HG03196 (cell line): ENCODE data around the gene AGAP1.

Experiments used
- ATAC-seq: cut with Tn5 transposase; IDR thresholded peaks from one replicate; pipeline ENCODE4 v1.9.1; 2021; ENCODE audit not compliant: unreplicated experiment

Gene AGAP1

DNA sequence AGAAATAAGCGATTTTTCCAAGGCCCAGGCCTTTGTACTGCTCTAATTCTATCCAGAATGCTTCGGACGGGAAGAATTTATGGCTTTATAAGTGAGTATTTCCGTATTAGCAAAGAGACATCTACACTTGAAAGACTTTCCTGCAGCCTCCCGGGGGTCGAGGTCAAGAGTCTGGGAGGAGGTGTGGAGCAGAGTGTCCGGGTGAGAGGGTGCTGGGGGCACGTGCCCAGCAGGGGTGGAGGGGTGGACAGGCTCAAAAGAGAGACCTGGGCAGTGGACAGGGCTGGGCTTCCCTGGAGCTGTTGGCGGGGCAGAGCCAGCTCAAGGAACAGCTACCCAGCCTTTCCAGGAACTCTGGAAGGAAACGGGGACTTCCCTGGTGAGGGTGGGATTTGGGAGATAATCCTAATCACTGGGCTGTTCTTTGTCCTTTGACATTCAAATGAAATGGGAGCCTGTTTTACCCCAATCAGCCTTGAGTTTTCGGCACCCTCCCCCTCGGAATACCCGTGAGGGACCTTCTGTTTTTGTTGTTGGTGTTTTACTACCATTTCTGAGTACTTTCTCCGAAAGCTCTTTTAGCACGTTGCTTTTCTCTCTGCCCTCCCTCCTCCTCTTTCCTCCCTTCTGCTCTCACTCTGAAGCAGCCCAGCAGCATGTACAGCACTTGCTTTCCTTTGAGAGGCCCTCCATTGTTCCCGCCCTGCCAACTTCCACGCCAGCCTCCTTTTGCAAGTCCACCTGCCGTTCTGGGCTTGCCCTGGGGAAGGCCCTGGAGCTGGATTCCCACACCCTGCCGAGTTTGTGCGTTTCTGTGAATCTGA, 164.7 kb downstream of the AGAP1 start:
- no peak for ATAC-seq

DNA sequence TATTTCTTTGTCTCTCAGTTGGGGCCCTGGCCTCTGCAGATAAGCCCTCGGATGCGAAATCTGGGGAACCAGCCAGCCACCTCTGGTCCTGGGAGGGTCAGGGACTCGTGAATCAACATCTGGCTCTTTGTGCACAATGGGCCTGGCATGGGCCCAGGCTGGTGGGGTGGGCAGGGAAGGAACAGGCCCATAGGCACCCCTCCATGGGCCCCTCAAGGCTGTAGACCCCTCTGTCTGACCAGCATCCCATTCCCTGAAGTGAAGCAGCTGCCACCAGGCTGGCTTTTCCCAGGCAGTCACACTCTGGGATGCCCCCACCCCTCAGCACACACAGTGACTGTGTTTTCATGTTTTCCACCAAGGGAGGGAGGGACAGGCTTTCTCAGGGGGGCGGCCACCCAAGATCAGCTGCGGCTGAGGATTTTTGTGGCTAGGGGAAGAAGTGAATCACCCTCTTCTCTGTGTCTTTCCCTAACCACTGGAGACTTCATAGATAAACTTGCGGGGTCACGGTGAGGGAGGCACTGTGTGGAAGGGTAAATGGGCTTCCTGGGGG, 166.0 kb downstream of the AGAP1 start:
- ATAC-seq, result no peak

DNA sequence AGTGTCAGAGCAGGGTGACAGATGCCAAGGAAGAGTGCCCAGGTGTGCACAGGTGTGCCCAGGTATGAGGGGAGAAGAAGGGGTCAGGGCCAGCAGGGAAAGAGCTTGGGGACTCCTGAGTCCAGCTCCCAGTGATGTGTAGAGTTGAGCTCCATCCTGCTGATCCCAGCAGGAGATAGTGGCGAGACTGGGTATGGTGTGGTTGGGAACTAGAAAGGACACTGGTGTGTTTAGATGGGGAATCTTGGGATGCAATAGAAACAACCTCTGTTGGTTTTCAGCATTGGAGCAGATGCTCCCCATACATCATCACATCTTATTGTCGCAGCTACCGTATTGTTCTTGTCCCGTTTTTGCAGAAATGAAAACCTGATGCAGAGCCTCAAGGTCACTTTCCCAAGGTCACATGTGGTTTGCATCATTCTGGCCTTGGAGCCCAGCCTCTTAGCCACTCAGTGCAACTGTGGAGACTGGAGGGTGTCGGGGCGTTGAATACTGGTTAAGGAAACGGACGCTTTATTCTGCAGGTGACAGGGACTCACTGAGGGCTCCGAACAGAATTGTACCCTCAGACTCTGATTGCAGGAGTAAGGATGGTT, 166.7 kb downstream of the AGAP1 start:
- no peak for ATAC-seq

DNA sequence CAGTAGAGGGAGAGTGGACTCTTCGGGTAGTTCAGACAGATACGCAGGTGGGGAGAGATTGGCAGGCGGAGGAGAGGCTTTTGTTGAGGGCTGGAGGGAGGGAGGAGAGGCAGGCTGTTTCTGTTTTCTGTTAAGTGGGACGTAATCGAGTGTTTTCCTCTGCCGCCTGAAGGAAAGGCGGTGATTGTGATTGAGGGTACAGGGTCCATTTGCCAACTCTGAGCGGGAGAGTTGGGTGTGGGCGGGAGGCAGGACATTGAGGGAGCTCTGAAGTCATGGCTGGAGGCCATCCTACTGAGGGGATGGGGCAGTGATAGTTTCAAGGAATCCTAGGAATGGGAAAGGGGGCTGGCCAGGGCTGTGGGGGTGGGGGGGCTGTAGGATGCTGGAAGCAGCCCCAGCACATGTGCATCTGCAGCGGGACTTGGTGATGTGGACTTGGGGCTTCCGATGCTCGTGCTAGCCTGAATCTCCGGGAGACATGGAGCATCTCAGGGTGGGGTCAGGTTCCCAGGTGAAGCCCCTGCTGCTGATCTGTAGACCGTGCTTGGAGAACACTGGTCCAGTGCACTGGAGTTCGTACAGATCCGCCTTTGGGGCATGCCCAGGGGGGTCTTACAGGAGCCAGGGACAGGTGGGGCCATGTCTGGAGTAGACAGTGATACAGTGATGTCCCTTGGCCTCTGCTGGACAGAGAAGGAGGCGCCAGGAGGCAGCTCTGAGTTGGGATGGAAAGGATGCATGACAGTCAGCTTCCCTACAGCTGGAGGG, 167.5 kb downstream of the AGAP1 start:
- no peak for ATAC-seq

DNA sequence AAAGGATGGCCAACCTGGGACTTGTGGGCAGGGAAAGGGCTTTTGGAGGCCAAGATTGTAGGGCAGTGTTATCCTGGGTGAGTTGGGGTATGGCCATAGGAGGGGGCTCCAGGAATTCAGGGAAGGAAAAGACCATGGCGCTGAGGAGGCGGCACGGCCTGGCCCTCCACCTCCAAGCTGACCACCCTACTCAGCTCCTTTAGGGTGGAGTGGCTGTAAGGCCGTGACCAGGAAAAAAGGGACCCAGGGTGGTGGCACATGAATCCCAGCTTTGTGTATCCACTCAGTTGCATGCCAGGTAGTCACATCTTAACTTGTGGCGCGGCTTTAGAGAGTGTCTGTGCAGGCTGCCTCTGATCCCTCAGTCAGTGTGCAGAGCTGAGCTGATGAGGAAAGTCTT, 168.1 kb downstream of the AGAP1 start:
- ATAC-seq, result no peak

DNA sequence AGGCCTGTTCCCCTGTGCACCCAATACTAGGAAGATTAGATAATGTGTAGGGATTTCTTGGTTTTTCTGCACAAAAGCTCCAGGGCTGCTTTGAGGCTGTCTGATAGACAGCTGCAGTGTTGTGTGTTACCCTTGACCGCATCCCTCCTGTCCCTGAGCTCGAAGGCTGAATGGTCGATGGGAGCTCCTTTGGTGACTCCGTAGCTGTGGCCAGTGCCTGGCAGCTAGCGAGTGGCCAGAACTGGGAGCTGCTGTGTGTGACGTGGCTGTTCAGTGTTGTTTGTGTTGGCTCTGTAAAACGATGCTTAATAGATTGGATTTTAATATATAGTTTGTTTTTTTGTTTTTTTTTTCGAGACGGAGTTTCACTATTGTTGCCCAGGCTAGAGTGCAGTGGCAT, 170.0 kb downstream of the AGAP1 start:
- no peak for ATAC-seq

DNA sequence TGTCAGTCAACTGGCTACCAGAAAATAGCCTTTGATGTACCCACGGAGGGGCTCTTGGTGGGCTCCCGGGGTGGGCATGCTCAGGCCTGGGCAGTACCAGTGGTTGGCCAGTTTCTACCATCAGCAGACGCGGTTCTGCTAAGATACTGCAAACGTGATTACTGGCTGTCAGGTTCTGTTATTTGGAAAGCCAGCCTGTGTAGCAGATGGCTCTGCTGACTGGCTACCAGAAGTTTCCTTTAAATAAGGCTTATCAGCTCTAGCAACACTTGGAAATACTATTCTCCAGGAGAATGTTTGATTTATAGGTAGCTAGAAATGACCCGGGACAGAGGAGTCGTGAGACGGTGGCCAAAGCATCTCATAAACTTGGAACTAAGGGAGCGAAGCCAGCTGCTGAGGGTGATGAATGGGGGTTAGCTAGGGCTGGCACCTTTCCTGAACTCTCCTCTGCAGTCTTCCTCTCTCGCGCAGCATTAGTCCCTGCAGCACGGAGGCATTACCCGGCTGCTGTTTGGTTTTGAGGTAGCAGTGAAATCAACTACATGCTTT, 171.9 kb downstream of the AGAP1 start:
- ATAC-seq, result no peak

DNA sequence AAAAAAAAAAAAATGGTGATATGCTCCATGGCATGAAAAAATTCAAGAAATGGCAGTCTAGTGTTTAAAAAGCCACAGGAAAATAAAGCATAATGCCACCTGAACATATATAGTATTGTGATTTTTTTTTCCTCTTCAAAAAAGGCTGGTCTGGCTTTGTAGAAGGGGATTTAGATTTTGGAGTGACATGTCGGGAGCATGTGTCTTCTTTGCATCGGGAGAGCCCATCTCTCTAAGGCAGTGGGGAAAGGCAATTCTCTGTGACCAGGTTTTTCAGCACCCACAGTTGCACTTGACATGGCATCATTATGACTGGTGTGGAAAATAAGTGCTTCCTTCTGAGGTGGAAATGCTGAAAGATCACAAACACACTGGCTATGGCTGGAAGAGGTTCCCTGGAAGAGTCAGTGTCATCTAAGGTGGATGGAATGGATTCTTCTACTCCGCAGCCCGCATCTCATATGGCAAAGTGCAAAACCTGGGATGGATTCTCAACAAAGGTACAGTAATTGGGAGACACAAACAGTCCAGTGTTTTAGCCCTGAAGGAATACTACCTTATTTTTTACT, 172.5 kb downstream of the AGAP1 start:
- ATAC-seq, result no peak

DNA sequence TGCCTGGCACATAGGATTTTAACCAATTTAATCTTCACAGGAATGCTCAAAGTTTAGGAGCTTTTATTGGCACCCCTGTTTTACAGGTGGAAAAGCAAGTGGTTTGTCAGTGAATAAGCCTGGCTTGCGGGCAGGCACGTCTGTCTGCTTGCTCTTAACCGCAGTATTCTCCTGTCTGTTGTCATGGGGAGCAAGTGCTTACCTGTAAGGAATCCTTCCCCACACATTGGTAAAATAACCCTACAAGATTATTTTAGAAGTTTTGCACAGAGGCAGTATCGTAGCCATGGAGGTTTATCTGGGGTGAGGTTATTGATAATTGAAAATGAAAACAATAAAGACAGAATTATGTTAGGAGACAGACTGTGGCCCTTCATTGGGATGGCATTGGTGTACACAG, 174.9 kb downstream of the AGAP1 start:
- ATAC-seq, result no peak

DNA sequence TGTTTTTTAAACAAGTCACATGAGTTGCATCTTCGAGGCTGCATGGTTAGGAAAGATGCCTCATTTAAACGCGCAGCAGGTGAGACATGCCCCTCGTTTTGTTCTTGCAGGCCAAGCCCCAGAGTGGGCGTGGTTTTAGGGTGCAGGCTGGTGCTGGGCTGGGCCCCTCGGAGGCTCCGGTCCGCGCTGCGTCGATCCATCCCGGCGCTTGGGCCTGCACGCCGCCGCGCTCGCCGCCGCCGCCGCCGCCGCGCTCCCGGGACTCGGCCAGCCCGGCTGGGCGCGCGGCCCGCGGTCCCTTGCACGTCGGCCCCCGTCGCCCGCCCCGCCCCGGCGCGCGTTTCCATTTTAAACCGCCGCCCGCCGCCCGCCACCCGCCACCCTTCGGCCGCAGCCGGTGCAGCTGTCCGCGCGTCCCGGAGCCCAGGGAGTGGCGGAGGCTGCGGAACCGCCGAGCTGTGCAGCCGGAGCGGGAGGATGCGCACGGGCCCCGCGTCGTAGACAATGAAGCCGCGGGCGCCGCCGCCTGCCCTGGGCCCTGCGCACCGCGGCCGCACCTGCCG, 175.5 kb downstream of the AGAP1 start:
- no peak for ATAC-seq

DNA sequence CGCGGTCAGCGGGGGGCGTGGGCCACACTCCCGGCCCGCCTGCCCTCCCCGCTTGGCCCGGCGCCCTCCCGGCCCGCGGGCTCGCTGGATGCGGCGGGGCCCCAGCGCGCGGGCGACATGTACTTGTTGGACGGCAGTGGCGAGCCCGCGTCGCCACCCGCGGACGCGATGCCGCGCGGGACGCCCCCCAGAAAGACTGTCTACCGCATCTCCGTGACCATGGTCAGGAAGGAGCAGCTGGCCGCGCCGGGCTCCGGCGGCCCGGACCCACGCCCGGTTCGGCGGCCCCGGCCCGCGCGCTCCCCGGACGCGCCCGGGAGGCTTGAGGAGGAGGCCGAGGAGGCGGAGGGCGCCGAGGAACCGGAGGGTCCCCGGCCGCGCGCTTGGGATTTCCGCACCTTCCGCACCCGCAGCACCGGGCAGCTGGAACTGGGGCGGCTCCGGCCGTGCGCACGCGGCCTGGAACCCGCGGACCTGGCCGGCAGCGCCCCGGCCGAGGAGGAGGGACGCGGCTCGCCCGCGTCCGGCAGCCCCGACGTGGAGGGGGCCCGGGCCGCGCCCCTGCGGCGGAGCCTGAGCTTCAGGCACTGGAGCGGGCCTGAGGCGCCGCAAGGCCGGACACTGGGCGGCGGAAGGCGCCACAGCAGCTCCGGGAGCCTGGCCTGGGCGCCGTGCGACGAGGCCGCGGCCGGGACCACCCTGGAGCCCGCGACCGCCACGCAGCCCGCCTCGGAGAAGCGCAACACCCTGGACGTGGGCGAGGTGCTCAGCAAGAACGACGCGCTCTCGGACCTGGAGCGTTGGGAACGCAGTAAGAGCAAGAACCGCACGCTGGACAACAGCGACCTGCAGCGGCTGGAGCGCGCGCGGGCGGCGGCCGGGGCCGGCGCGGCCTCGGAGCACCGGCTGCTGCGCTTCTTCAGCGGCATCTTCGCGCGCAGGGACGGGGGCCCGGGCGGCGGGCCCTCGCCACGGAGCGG, 176.4 kb downstream of the AGAP1 start:
- ATAC-seq, result no peak

DNA sequence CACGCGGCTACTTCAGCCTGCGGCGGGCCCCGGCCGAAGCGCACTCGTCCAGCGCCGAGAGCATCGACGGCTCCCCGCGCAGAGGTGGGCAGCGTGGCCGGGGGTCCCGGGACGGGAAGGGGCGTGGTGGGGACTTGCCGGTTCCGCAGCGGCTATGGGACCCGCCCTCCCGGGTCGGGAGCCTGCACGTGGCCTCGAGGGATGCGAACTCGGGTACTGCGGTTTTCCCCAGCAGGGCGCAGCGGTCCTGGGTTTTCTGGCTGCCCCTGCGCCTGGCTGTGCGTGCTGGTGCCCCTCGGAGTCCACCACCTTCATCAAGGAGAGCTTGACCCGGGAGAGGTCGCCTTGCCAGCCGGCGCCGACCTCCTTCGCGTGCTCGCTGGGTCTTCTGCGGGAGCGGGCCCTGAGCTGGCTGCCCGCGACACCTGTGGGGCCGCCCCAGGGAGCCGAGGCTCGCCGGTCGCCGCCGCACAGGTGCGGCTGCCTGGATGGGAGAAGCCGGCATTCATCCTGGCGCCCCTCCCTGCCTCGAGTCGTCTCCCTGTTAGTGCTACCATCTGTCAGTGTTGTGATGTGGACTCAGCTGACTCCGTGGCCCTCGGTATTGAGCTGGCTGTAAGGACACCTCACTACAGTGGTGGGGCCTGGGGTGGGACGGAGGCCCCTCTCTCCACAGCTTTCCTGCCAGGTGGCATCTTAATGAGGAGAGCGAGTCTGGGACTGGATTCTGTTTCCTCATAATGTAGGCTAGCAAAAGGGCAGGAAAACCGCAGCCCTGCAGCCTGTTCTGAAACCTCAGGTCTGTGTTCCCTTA, 177.3 kb downstream of the AGAP1 start:
- ATAC-seq, result no peak

DNA sequence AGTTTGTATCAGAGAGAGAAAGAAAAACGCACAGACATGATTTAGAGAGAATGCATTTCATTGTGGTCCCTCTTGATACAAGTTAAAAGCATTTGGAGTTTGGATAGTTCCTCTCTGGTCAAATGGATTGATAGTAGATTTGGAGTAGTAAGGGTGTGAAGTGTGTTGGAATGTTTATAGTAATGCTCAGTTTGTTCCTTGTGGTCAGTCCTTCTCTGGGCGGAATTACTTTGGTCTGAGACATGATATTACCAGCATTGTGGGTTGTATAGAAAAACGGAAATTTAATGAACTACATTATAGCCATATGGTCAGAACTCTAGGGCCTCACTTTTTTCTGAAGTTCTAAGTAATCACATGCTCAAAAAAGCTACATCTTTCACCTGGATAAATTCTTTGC, 178.9 kb downstream of the AGAP1 start:
- ATAC-seq, result no peak

DNA sequence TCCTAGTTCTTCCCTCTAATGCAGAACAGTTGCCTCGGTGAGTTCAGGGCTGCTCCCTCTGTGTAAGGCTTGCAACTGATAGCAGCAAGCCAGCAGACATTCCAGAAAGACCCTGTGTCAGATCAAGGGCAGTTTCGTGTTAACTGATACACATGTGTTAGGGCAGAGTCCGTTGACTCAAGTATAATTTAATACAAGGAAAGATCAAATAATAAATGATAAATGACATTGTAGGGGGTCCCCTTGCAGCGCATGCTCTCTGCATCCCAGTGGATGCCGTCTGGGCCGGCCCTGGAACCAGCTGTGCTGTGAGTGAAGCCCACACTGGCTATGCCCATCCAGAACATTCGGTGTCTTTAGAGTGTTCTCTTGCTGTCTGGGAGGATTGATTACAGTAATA, 180.3 kb downstream of the AGAP1 start:
- no peak for ATAC-seq

DNA sequence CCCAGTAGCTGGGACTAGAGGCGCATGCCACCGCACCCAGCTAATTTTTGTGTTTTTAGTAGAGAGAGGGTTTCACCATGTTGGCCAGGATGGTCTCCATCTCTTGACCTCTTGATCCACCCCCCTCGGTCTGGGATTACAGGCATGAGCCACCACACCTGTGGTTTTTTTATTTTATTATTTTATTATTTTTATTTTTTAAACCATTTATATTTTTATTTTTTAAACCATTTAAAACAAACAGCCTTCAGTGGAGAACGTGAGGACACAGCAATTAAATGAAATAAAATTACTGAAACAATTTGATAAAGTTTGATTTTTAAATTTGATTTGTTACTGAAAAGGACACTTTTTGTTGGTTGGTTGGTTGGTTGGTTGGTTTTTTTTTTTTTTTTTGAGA, 181.0 kb downstream of the AGAP1 start:
- ATAC-seq, result no peak

DNA sequence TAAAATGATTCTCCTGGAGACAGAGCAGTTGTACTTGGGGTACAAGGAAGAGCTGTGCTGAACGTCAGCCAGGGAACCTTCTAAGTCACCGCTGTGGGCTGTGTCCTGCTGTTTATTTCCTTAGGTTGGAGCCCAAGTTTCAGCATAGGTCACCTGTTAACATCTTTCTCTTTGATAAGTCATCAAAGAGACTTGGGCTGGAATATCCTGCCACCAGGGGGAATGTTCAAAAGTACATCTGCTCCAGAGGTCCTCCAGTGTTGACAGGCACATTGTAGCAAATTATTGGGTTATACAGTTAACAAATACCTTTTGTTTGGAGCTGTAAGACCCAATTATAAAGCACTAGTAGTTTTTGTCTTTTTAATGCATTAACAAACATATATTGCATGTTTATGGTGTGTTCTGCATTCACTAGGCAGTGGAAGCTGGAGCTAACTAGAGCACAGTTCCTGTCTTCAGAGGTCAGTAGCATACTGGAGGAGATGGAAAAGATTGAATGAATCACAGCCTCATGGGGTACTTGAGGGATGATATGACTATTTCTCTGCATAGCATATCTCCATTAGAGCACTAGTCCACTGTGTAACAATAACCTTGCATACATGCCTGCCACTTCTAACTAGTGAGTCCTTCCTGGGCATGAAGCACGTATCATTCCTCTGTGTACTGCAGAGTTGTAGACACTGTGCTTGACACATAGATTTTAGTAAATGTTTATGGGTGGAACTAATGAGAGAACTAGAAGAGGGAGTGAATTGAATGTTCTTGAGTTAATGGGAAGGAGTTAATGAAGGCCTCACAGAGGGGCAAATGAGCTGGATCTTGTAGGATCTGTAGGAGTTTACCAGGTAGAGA, 182.1 kb downstream of the AGAP1 start:
- no peak for ATAC-seq

DNA sequence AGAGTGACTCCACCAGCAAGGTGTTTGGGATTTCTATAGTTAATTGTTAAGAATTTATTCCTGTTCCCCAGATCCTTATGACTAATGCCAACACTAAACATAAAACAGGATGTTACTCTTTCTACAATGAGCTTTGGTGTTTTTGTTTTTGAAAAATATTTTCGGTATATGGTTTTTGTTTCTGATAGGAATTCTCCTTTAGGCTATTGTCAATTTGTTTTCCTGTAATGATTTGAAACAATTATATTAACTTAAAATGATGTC, 182.6 kb downstream of the AGAP1 start:
- no peak for ATAC-seq

DNA sequence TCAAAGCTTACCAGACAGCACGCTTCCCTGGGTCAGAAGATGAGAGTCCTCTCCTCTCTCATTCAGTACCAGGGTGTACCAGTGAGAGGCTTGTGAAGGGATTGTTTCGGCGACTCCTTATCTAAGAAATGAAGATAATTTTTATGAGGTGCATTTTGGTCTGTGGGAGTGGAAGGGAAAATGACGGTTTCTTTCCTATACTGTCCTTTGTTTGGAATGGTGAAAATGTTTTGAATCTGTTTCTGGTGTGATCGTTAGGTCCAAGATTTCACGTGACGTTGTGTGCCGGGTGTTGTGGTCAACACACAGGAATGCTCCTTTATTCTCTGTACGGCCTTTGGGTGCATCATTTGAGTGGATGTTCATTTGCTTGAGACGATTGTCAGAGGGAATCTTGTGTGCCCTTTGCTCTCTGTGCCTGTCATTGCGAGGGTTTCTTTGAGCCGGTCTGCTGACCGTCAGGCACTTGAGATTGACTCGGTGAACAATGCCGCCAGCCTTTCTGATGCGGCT, 183.5 kb downstream of the AGAP1 start:
- ATAC-seq, result no peak
